T47D (cell line): Measurements from ENCODE around the gene G3BP2.

Source experiments
- DNase-seq, 2 experiments: peaks; one replicate each; pipeline versions ENCODE4 v3.0.0 to v3.0.0-alpha.2; 2011 to 2012; ENCODE audit warnings: low read depth in 1 of 2, low spot score in 1 of 2
- JUND ChIP-seq: IDR thresholded peaks from 2 replicates; pipeline ENCODE4 v1.6.1; 2012; ENCODE audit warnings: low read depth
- in situ Hi-C: cut with HindIII; loops from 2 replicates; pipeline ENCODE4 v1.10.0; 2016; ENCODE audit warnings: low sequenced_read_pairs, low pct_unique_long_range_greater_than_20kb

G3BP2 gene

GRCh38 chr4:75621715-75622114 lies 51.5 kb downstream of the G3BP2 start:
- DNase-seq, result no peak
- no peak for TF ChIP-seq JUND
- in situ Hi-C loops, result no loop called here

- TF ChIP-seq JUND, result no peak
- no peak for DNase-seq
- in situ Hi-C loops, result no loop called here
Observed at GRCh38 chr4:75612306-75612705, 60.9 kb downstream of the G3BP2 start.

GRCh38 chr4:75605928-75606327 lies 67.3 kb downstream of the G3BP2 start:
- in situ Hi-C loops, result no loop called here
- no peak for TF ChIP-seq JUND
- no peak for DNase-seq

DNA sequence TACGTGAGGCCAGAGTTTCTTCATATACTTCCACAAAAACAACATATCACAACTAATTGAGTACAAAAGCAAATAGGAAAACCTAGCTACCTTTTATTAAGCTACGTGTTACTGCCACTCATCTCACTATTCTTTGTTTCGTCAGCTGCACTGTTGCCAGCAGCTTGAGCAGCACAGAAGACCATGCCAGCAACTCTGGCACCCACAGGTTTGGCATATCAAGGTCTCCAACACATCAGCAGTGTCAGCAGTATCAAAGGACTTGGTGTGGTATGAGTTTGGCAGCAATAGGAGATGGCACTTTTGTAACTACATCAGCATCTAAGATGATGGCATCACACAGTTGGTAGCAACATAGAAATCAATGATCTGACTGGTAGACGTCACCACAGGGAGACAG lies 73.6 kb downstream of the G3BP2 start:
- no peak for DNase-seq
- TF ChIP-seq JUND, result no peak
- in situ Hi-C loops, result no loop called here

DNA sequence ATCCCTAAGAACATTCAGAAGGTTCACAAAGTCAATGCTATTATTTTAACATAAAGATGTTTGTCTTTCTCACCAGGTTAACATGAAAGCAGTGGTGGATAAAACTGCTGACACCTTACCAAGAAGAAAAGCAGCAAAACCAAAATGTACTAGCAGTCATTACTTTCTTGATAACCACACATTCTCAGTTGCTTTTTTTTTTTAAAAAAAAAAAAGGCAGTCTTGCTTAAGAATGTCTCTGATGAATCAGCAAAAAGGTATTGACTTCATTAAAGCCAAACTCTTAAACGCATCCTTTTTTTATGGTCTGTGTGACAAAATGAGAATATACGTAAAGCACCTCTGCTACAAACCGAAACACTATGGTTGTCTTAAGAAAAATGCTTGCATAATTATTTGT lies 74.8 kb downstream of the G3BP2 start:
- DNase-seq, result no peak
- TF ChIP-seq JUND, result no peak
- in situ Hi-C loops, result no loop called here

DNA sequence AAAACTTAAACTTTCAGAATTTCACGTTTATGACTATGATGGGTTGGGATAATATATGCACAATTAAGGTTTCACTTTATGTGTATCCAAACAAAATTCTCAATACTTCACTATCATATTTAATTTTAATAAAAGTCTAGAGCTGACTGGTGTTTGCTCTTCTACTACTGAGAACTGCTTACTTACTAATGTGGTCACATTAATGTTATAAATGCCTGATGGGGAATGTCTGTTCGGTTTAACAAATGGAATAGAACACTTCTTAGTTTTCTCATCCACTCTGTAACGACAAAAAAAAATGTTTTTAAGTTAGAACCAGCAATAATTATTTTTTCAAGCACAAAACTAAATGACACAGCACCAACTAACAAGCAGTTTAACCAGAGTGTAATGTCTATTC lies 77.2 kb downstream of the G3BP2 start:
- TF ChIP-seq JUND, result no peak
- in situ Hi-C loops, result no loop called here

GRCh38 chr4:75593393-75593792 lies 79.8 kb downstream of the G3BP2 start:
- TF ChIP-seq JUND, result no peak
- in situ Hi-C loops, result no loop called here
- DNase-seq, result no peak

More for the DNA sequence above, 77.2 kb downstream of the G3BP2 start:
- no peak for DNase-seq
